H1 (cell line): ENCODE results near the gene MAGI1. TPM values are rescaled to one million over a fixed set of nuclear protein-coding genes. Genes with fewer than 3 reads are reported as not detected.

ENCODE experiments used
- CTCF ChIA-PET: fragments of 300-600 bp; sonication (Branson Sonifier 250); formaldehyde crosslinking; loops from one replicate; lab custom pipeline; 2021; ENCODE audit not compliant: partially characterized antibody; lab: Charles Lee
- POLR2A ChIA-PET: fragments of 300-600 bp; sonication (Branson Sonifier 250); formaldehyde crosslinking; loops from one replicate; lab custom pipeline; 2021; ENCODE audit warnings: inconsistent platforms; ENCODE audit not compliant: partially characterized antibody; lab: Charles Lee
- DNase-seq, 2 experiments: peaks; one replicate each; pipeline versions ENCODE4 v3.0.0 to v3.0.0-alpha.2; 2010 to 2022; ENCODE audit warnings: low spot score in 2 of 2, low read depth in 1 of 2, mixed read lengths in 1 of 2
- FAIRE-seq: peaks from 2 replicates; lab custom pipeline; 2011; peaks lifted over from hg19 to GRCh38; lab: Jason Lieb, UNC
- H2AFZ ChIP-seq: 2 replicates; pipeline ENCODE4 v1.8.1; 2012; ENCODE audit warnings: low read length, inconsistent platforms
- H2AK5ac ChIP-seq: 2 replicates; pipeline ENCODE4 v1.6.1; 2013; ENCODE audit warnings: low read depth, low read length
- H2BK120ac ChIP-seq: replicated peaks from 2 replicates; pipeline ENCODE3; 2013; ENCODE audit warnings: low read depth, low read length, inconsistent platforms
- H2BK12ac ChIP-seq: 2 replicates; pipeline ENCODE4 v1.6.1; 2013; ENCODE audit warnings: low read depth, low read length
- H2BK15ac ChIP-seq: 2 replicates; pipeline ENCODE4 v1.6.1; 2013; ENCODE audit warnings: low read length
- H2BK20ac ChIP-seq: 2 replicates; pipeline ENCODE4 v1.6.1; 2013; ENCODE audit warnings: low read length
- H2BK5ac ChIP-seq: 2 replicates; pipeline ENCODE4 v1.6.1; 2013; ENCODE audit warnings: low read depth, low read length
- H3K14ac ChIP-seq: 2 replicates; pipeline ENCODE4 v1.6.1; 2013; ENCODE audit warnings: inconsistent platforms; ENCODE audit not compliant: insufficient read length
- H3K18ac ChIP-seq: 2 replicates; pipeline ENCODE4 v1.6.1; 2013; ENCODE audit warnings: low read length; ENCODE audit errors: extremely low read depth
- H3K23ac ChIP-seq: 2 replicates; pipeline ENCODE4 v1.6.1; 2013; ENCODE audit warnings: inconsistent platforms; ENCODE audit not compliant: insufficient read length
- H3K23me2 ChIP-seq: 2 replicates; pipeline ENCODE4 v1.6.1; 2013; ENCODE audit warnings: low read depth, low read length
- H3K27ac ChIP-seq: 2 replicates; pipeline ENCODE4 v1.6.1; 2011; ENCODE audit warnings: low read depth, low read length, inconsistent platforms
- H3K27me3 ChIP-seq, 4 experiments: replicated peaks in 1 of 4; 1 replicate in 1 of 4; 2 replicates in 3 of 4; pipeline versions ENCODE4 v1.6.1 to v1.8.1; 2011 to 2013; ENCODE audit warnings: low read length in 3 of 4, mild to moderate bottlenecking in 3 of 4, inconsistent platforms in 2 of 4, mixed read lengths in 2 of 4, moderate library complexity in 1 of 4; ENCODE audit not compliant: control insufficient read depth in 3 of 4, insufficient read depth in 3 of 4; ENCODE audit errors: extremely low read depth in 1 of 4
- H3K36me3 ChIP-seq, 4 experiments: 2 replicates each; pipeline versions ENCODE4 v1.6.1 to v1.8.1; 2011 to 2013; ENCODE audit warnings: mild to moderate bottlenecking in 4 of 4, low read length in 3 of 4, moderate library complexity in 2 of 4, control low read depth in 1 of 4, inconsistent platforms in 1 of 4; ENCODE audit not compliant: insufficient read depth in 4 of 4, control insufficient read depth in 2 of 4
- H3K4ac ChIP-seq: replicated peaks from 2 replicates; pipeline ENCODE3; 2013; ENCODE audit warnings: low read length, low read depth, mixed read lengths, inconsistent platforms; ENCODE audit not compliant: insufficient read length
- H3K4me1 ChIP-seq, 4 experiments: replicated peaks in 1 of 4; 1 replicate in 1 of 4; 2 replicates in 3 of 4; pipeline versions ENCODE4 v1.6.1 to v1.8.1; 2011 to 2013; ENCODE audit warnings: low read length in 3 of 4, inconsistent platforms in 2 of 4, mixed read lengths in 1 of 4; ENCODE audit not compliant: insufficient read depth in 4 of 4, control insufficient read depth in 3 of 4
- H3K4me2 ChIP-seq, 2 experiments: 2 replicates each; pipeline versions ENCODE4 v1.6.1 to v1.8.1; 2011 to 2013; ENCODE audit warnings: low read depth in 2 of 2, low read length in 2 of 2, control low read depth in 1 of 2, inconsistent platforms in 1 of 2, mild to moderate bottlenecking in 1 of 2; ENCODE audit not compliant: insufficient read depth in 1 of 2
- H3K4me3 ChIP-seq, 4 experiments: fragments of 200-600, 300-600 bp in 1 of 4; sonication (generic), shearing (Covaris generic), sonication (Bioruptor Twin) in 1 of 4; 2 replicates each; pipeline versions ENCODE4 v1.5.1 to v1.8.1; 2011 to 2016; ENCODE audit warnings: low read length in 4 of 4, low read depth in 3 of 4, control low read depth in 2 of 4, inconsistent platforms in 2 of 4, mild to moderate bottlenecking in 2 of 4, mixed read lengths in 1 of 4, moderate library complexity in 1 of 4; ENCODE audit not compliant: insufficient read depth in 2 of 4; ENCODE audit errors: extremely low read depth in 1 of 4
- H3K56ac ChIP-seq: replicated peaks from 2 replicates; pipeline ENCODE3; 2013; ENCODE audit warnings: low read depth, mild to moderate bottlenecking, mixed read lengths, low read length, inconsistent platforms; ENCODE audit not compliant: insufficient read length
- H3K79me1 ChIP-seq: 2 replicates; pipeline ENCODE4 v1.6.1; 2013; ENCODE audit warnings: low read depth, low read length, control low read depth
- H3K79me2 ChIP-seq, 2 experiments: 2 replicates each; pipeline versions ENCODE4 v1.6.1 to v1.8.1; 2012 to 2013; ENCODE audit warnings: low read length in 2 of 2, mild to moderate bottlenecking in 2 of 2, inconsistent platforms in 1 of 2; ENCODE audit not compliant: insufficient read depth in 2 of 2, control insufficient read depth in 1 of 2
- H3K9ac ChIP-seq, 4 experiments: replicated peaks in 1 of 4; 1 replicate in 1 of 4; 2 replicates in 3 of 4; pipeline versions ENCODE4 v1.6.1 to v1.8.1; 2011 to 2013; ENCODE audit warnings: low read depth in 3 of 4, low read length in 3 of 4, control low read depth in 2 of 4, mild to moderate bottlenecking in 2 of 4, moderate library complexity in 2 of 4, inconsistent platforms in 1 of 4; ENCODE audit errors: extremely low read depth in 1 of 4
- H3K9me3 ChIP-seq, 2 experiments: 2 replicates each; pipeline versions ENCODE4 v1.6.1 to v1.8.1; 2012 to 2013; ENCODE audit warnings: mild to moderate bottlenecking in 2 of 2, moderate library complexity in 2 of 2, control low read depth in 1 of 2, inconsistent platforms in 1 of 2, low read depth in 1 of 2, low read length in 1 of 2, mixed read lengths in 1 of 2; ENCODE audit not compliant: insufficient read depth in 2 of 2
- H4K20me1 ChIP-seq, 2 experiments: replicated peaks in 1 of 2; 2 replicates each; pipeline versions ENCODE3 to v1.8.1; 2011 to 2013; ENCODE audit warnings: inconsistent platforms in 2 of 2, low read length in 2 of 2, mild to moderate bottlenecking in 1 of 2; ENCODE audit not compliant: insufficient read depth in 2 of 2, control insufficient read depth in 1 of 2
- H4K5ac ChIP-seq: 2 replicates; pipeline ENCODE4 v1.6.1; 2013; ENCODE audit warnings: low read length, low read depth, mixed read lengths, inconsistent platforms; ENCODE audit not compliant: insufficient read length
- H4K8ac ChIP-seq: 2 replicates; pipeline ENCODE4 v1.8.0; 2013; ENCODE audit warnings: mild to moderate bottlenecking, moderate library complexity, low read length, inconsistent platforms; ENCODE audit not compliant: insufficient read depth; ENCODE audit errors: extremely low read depth
- H4K91ac ChIP-seq: replicated peaks from 2 replicates; pipeline ENCODE3; 2013; ENCODE audit warnings: low read length, mixed read lengths, inconsistent platforms; ENCODE audit not compliant: insufficient read length
- ASH2L ChIP-seq: fragments of 200-600, 300-600 bp; sonication (generic); IDR thresholded peaks from one replicate; pipeline ENCODE4 v1.7.1; 2017; ENCODE audit warnings: low read length
- BCL11A ChIP-seq, 2 experiments: IDR thresholded peaks; one replicate each; pipeline ENCODE4 v1.6.1; 2011; ENCODE audit warnings: low read depth in 2 of 2, low read length in 2 of 2, mild to moderate bottlenecking in 2 of 2
- BRCA1 ChIP-seq: IDR thresholded peaks from 2 replicates; pipeline ENCODE4 v1.6.1; 2012; ENCODE audit warnings: low read depth, low read length, improper control_type of control experiment
- CHD1 ChIP-seq: IDR thresholded peaks from 2 replicates; pipeline ENCODE4 v1.6.1; 2012; ENCODE audit warnings: low read depth, low read length, improper control_type of control experiment
- CTCF ChIP-seq, 3 experiments: IDR thresholded peaks; 1 replicate in 2 of 3; 2 replicates in 1 of 3; pipeline versions ENCODE4 v1.5.1 to v1.6.1; 2011; ENCODE audit warnings: low read length in 3 of 3, mild to moderate bottlenecking in 3 of 3, inconsistent platforms in 2 of 3, low read depth in 1 of 3, moderate library complexity in 1 of 3; ENCODE audit not compliant: insufficient read depth in 1 of 3; ENCODE audit errors: control extremely low read depth in 1 of 3
- E2F6 ChIP-seq: IDR thresholded peaks from 2 replicates; pipeline ENCODE4 v1.6.1; 2012; ENCODE audit warnings: inconsistent platforms
- MAX ChIP-seq: IDR thresholded peaks from 2 replicates; pipeline ENCODE4 v1.6.1; 2012; ENCODE audit warnings: inconsistent platforms
- NRF1 ChIP-seq: IDR thresholded peaks from 2 replicates; pipeline ENCODE4 v1.6.1; 2011; ENCODE audit warnings: mild to moderate bottlenecking, low read depth, low read length, improper control_type of control experiment
- RBBP5 ChIP-seq: IDR thresholded peaks from 2 replicates; pipeline ENCODE4 v1.7.1; 2012; ENCODE audit warnings: low read depth, mild to moderate bottlenecking, inconsistent platforms, low read length, moderate library complexity, borderline replicate concordance
- SAP30 ChIP-seq: fragments of 300-600 bp; sonication (generic); IDR thresholded peaks from 2 replicates; pipeline ENCODE4 v1.7.1; 2012; ENCODE audit warnings: low read length, moderate library complexity, mild to moderate bottlenecking, inconsistent platforms; ENCODE audit not compliant: insufficient read depth, insufficient replicate concordance
- SP2 ChIP-seq: IDR thresholded peaks from 2 replicates; pipeline ENCODE4 v1.6.1; 2012; ENCODE audit warnings: mild to moderate bottlenecking, low read length, inconsistent platforms
- SUZ12 ChIP-seq: fragments of 200-600 bp; sonication (generic); IDR thresholded peaks from 2 replicates; pipeline ENCODE4 v1.6.1; 2012; ENCODE audit warnings: mild to moderate bottlenecking, inconsistent platforms, low read length, moderate library complexity, mixed read lengths
- polyA plus RNA-seq, 7 experiments: library from polyadenylated mRNA; depleted of rRNA in 3 of 7; stranded (reverse) in 5 of 7; unstranded in 2 of 7; fragments of >200 nt in 5 of 7; fragments of 200-250 nt in 2 of 7; gene quantifications; 1 replicate in 5 of 7; 2 replicates in 1 of 7; 4 replicates in 1 of 7; pipeline versions ENCODE4 v1.2.1 to v1.2.3, GENCODE V29; 2011 to 2013; ENCODE audit warnings: missing spikeins in 2 of 7, mixed read lengths in 2 of 7
- total RNA-seq: library from RNA; stranded (reverse); fragmentation: NEBNext Ultra II Directional; extraction: Animal tissue kit (Norgen Biotek cat#: 25700); gene quantifications from 2 replicates; pipeline ENCODE4 v1.2.1, GENCODE V29; 2021

MAGI1 gene
- total and polyA plus RNA-seq, 2 of the 8 experiments (the other 6 are each of a cell fraction or from before 2014, with no cell fraction given) = 19.8 to 78.0 TPM

- no peak overlapping the region for H3K23ac ChIP-seq
- no peak overlapping the region for H3K56ac ChIP-seq
- no peak overlapping the region for H4K8ac ChIP-seq
- H3K4ac ChIP-seq = no peak overlapping the region
- no peak for FAIRE-seq
- H4K20me1 ChIP-seq = no peaks in the 10 kb centered on the region
- H2AK5ac ChIP-seq = no peak overlapping the region
- H3K4me2 ChIP-seq = no peak overlapping the region
- H2BK5ac ChIP-seq = no peak overlapping the region
- no peaks in the 10 kb centered on the region for H3K27me3 ChIP-seq
- no peaks in the 10 kb centered on the region for H3K79me1 ChIP-seq
- no peaks in the 10 kb centered on the region for H3K9me3 ChIP-seq
- H3K4me3 ChIP-seq = no peak overlapping the region
- CTCF ChIA-PET = interaction anchor here (0.6 to 2.5 kb wide), 7 partner anchors 8 to 352 kb away, joined by 3 to 11 read pairs (median 3); no protein-coding TSS in a partner anchor
- H3K79me2 ChIP-seq = peaks cover 0 to 3% of the 10 kb centered on the region in 2 experiments; a peak in 1 of 4 replicates
- no peak overlapping the region for H3K14ac ChIP-seq
- H3K27ac ChIP-seq = no peak overlapping the region
- H3K9ac ChIP-seq = no peak overlapping the region
- POLR2A ChIA-PET = no interaction called here
- H2AFZ ChIP-seq = no peak overlapping the region
- no peak overlapping the region for H3K18ac ChIP-seq
- peaks cover 23 to 29% (median 27%) of the 10 kb centered on the region in 4 experiments for H3K4me1 ChIP-seq
- H4K5ac ChIP-seq = no peak overlapping the region
- 0 out of 2 replicates have a peak, but pooled peaks cover 3% of the 10 kb centered on the region for H3K23me2 ChIP-seq
- DNase-seq = no peak
- H2BK120ac ChIP-seq = no peak overlapping the region
- H2BK20ac ChIP-seq = no peak overlapping the region
- H2BK15ac ChIP-seq = 0 out of 2 replicates have a peak overlapping the region, but pooled peaks have one; percentile 0
- no peaks in the 10 kb centered on the region for H3K36me3 ChIP-seq
- H2BK12ac ChIP-seq = no peak overlapping the region
- peak overlapping the region; percentile 7 for H4K91ac ChIP-seq
- no peak for TF ChIP-seq BRCA1
- TF ChIP-seq SUZ12 = no peak
- TF ChIP-seq CHD1 = no peak
- no peak for TF ChIP-seq SAP30
- no peak for TF ChIP-seq SP2
- no peak for TF ChIP-seq CTCF (IDR thresholded peaks at IDR 0.05; ENCODE audit: control extremely low read depth in 1 of 3, insufficient read depth in 1 of 3, low read depth in 1 of 3, low read length in 3 of 3)
- no peak for TF ChIP-seq MAX
- no peak for TF ChIP-seq E2F6
- TF ChIP-seq BCL11A (IDR thresholded peaks at IDR 0.05; ENCODE audit: low read depth in 2 of 2, low read length in 2 of 2) = no peak
- no peak for TF ChIP-seq ASH2L
- no peak for TF ChIP-seq NRF1
- TF ChIP-seq RBBP5 = no peak
These were observed 639.8 kb downstream of the MAGI1 start for GRCh38 chr3:65398953-65399352.
